Hepatocyte (in vitro differentiated cells): ENCODE results near the gene TAPBP.

Source experiments
- CTCF ChIP-seq: fragments of 200-600 bp; sonication (generic); IDR thresholded peaks from 2 replicates; pipeline ENCODE4 v1.5.1; 2016; ENCODE audit warnings: antibody characterized with exemption, mild to moderate bottlenecking; ENCODE audit not compliant: poor library complexity
- EZH2phosphoT487 ChIP-seq: fragments of 200-600 bp; sonication (generic); IDR thresholded peaks from one replicate; pipeline ENCODE4 v1.6.1; 2018; ENCODE audit warnings: antibody characterized with exemption, mild to moderate bottlenecking, low read depth, moderate library complexity; ENCODE audit not compliant: unreplicated experiment, severe bottlenecking

GRCh38 chr6:33321227-33321626 lies 7.3 kb upstream of the TAPBP start:
- TF ChIP-seq CTCF (no peak), EZH2phosphoT487 (no peak)
